Suppressor macrophage (primary cell): ENCODE measurements around the gene RAE1.
"Not testable (repeated sequence)": the region's sequence is repeated elsewhere in the genome, so short reads cannot be mapped to it uniquely, and the experiment has no call there.

Source experiments
- DNase-seq, 4 experiments: peaks; one replicate each; pipeline ENCODE4 v3.0.0-alpha.2; 2020 to 2022

Gene RAE1

GRCh38 chr20:57326667-57327455 lies 24.2 kb upstream of the RAE1 start:
- DNase-seq, result no peak

- no peak for DNase-seq
These were observed 23.2 kb upstream of the RAE1 start for GRCh38 chr20:57327820-57328219.

GRCh38 chr20:57329608-57330221 lies 21.3 kb upstream of the RAE1 start, which contains the start of gene SPO11:
Gene SPO11, plus strand, starts transcription at chr20:57329803. Its CDS starts 65 bp downstream, at chr20:57329868.
- DNase-seq, result peak in 2 of 4 experiments; percentile 9 to 17

GRCh38 chr20:57330998-57331397 lies 20.1 kb upstream of the RAE1 start:
- peak; percentile 17 to 42 (median 38) for DNase-seq

GRCh38 chr20:57332105-57333089 lies 18.7 kb upstream of the RAE1 start:
- no peak for DNase-seq

GRCh38 chr20:57335392-57335791 lies 15.7 kb upstream of the RAE1 start:
- DNase-seq, result no peak

- DNase-seq, result no peak
These were observed 9.4 kb upstream of the RAE1 start for GRCh38 chr20:57341663-57342062.

- DNase-seq, result no peak
These were observed 8.2 kb upstream of the RAE1 start for GRCh38 chr20:57342829-57343228.

- DNase-seq, result peak; percentile 74 to 87 (median 82)
These were observed 4.6 kb upstream of the RAE1 start for GRCh38 chr20:57346477-57346876.

- no peak for DNase-seq
These were observed 3.7 kb upstream of the RAE1 start for GRCh38 chr20:57347393-57347792.

- DNase-seq, result not testable (repeated sequence)
These were observed 2.7 kb upstream of the RAE1 start for GRCh38 chr20:57348200-57348921.

GRCh38 chr20:57348922-57349574 lies 2.0 kb upstream of the RAE1 start:
- not testable (repeated sequence) for DNase-seq

- DNase-seq, result peak; percentile 51 to 82 (median 66)
These were observed 859 bp upstream of the RAE1 start for GRCh38 chr20:57350081-57350710.

- not testable (repeated sequence) for DNase-seq
These were observed 371 bp upstream of the RAE1 start for GRCh38 chr20:57350726-57351041.

- no peak for DNase-seq
These were observed 1.2 kb downstream of the RAE1 start for GRCh38 chr20:57352305-57352704.

- DNase-seq, result no peak
These were observed 2.3 kb downstream of the RAE1 start for GRCh38 chr20:57353351-57353750.

GRCh38 chr20:57361517-57361916 lies 10.5 kb downstream of the RAE1 start:
- no peak for DNase-seq

- DNase-seq, result no peak
These were observed 13.4 kb downstream of the RAE1 start for GRCh38 chr20:57364451-57364850.

GRCh38 chr20:57369596-57369995 lies 18.5 kb downstream of the RAE1 start:
- DNase-seq, result peak; percentile 23 to 58 (median 44)

- no peak for DNase-seq
These were observed 19.3 kb downstream of the RAE1 start for GRCh38 chr20:57370316-57370715.

GRCh38 chr20:57371363-57371762 lies 20.3 kb downstream of the RAE1 start:
- no peak for DNase-seq
